Esophagus muscularis mucosa (tissue), 4 donors: ENCODE measurements around the gene C6orf136. TPM values are rescaled to one million over a fixed set of nuclear protein-coding genes. Genes with fewer than 3 reads are reported as not detected.

Experiments used
- DNase-seq: peaks from one replicate; pipeline ENCODE4 v3.0.0-alpha.2; 2017; ENCODE audit errors: extremely low spot score
- H3K27ac ChIP-seq, 4 donors: fragments of 200-600 bp; sonication (generic); replicated peaks in 1 of 4; 1 replicate in 3 of 4; 2 replicates in 1 of 4; pipeline ENCODE4 v1.5.1; 2016 to 2019; ENCODE audit warnings: mild to moderate bottlenecking in 1 of 4
- H3K27me3 ChIP-seq, 4 donors: fragments of 200-600 bp; sonication (generic); one replicate each; pipeline versions ENCODE4 v1.5.1 to v1.6.0; 2016 to 2019
- H3K36me3 ChIP-seq, 4 donors: fragments of 200-600 bp; sonication (generic); one replicate each; pipeline ENCODE4 v1.5.1; 2016 to 2019
- H3K4me1 ChIP-seq, 4 donors: fragments of 200-600 bp; sonication (generic); one replicate each; pipeline ENCODE4 v1.5.1; 2016 to 2019
- H3K4me3 ChIP-seq, 4 donors: fragments of 200-600 bp; sonication (generic); 1 replicate in 2 of 4; 2 replicates in 2 of 4; pipeline ENCODE4 v1.5.1; 2016 to 2019; ENCODE audit warnings: mild to moderate bottlenecking in 4 of 4, moderate library complexity in 1 of 4
- H3K9me3 ChIP-seq, 4 donors: fragments of 200-600 bp; sonication (generic); 1 replicate in 3 of 4; 2 replicates in 1 of 4; pipeline ENCODE4 v1.5.1; 2016 to 2019
- EP300 ChIP-seq: sonication (generic); formaldehyde crosslinking; IDR thresholded peaks from one replicate; pipeline ENCODE4 v1.6.1; 2017; ENCODE audit warnings: antibody characterized with exemption
- POLR2A ChIP-seq: fragments of 450-650 bp; IDR thresholded peaks from one replicate; pipeline ENCODE4 v1.6.1; 2017; ENCODE audit warnings: antibody characterized with exemption, moderate library complexity, mild to moderate bottlenecking, low read depth
- POLR2AphosphoS5 ChIP-seq, 2 donors: sonication (generic); formaldehyde crosslinking; IDR thresholded peaks; one replicate each; pipeline ENCODE4 v1.6.1; 2017; ENCODE audit warnings: antibody characterized with exemption in 2 of 2
- WGBS: methylation state at CpG from one replicate; pipeline ENCODE4 v1.1.5; 2018; 5-methylcytosine and 5-hydroxymethylcytosine counted together
- intact Hi-C: fragments of 100-400 bp; cut with DNase I; formaldehyde crosslinking; loops from one replicate; pipeline ENCODE4 v1.15.1; 2023
- total RNA-seq, 4 donors: library from RNA; depleted of rRNA; stranded (reverse); fragments of >200 nt; gene quantifications; one replicate each; pipeline versions ENCODE4 v1.1.0 to v1.2.1, GENCODE V29; 2016
- TF ChIP-seq, protein P1 (sequence below), 3 experiments: fragments of 200-600 bp in 2 of 3; fragments of 450-650 bp in 1 of 3; sonication (generic) in 2 of 3; IDR thresholded peaks; one replicate each; pipeline ENCODE4 v1.5.1; 2017 to 2019; ENCODE audit warnings: antibody characterized with exemption in 3 of 3, mild to moderate bottlenecking in 2 of 3, moderate library complexity in 1 of 3

Gene C6orf136
- total RNA-seq, 4 donors from 2014 or later: 8.0 to 28.2 (median 24.0) TPM

DNA sequence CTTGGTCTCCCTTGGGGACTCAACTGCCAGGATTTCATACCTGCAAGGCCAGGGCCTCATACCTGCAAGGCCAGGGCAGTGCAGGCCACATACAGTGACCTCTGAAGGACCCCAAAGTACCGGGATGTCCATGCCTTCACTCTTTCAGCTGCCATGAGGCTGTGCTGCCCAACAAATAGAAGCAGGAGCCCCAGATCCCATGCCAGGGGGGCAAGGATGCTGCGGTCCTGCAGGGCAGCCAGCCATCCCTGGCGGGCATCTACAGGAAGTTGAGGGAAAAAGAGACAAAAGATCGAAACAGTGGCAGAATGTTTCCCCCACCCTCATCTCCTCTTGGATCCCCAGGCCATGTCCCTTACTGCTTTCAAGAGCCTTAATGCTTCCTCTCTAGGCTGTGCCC lies 43.1 kb downstream of the C6orf136 start:
- intact Hi-C loops: loop anchor here (10.0 kb wide), 1 partner anchor 195 kb away; the partner anchor contains the start of gene DDR1
- Histone ChIP-seq H3K4me1 (peaks cover 33 to 56% (median 52%) of the 10 kb centered on the region in 4 donors), H3K36me3 (no peaks in the 10 kb centered on the region), H3K4me3 (peak overlapping the region; percentile 70 to 77 (median 72)), H3K27me3 (no peaks in the 10 kb centered on the region), H3K9me3 (no peaks in the 10 kb centered on the region), H3K27ac (peak overlapping the region; percentile 95 to 99 (median 97))
- TF ChIP-seq POLR2AphosphoS5 (IDR thresholded peaks at IDR 0.05): no peak
- no peak for TF ChIP-seq POLR2A
- TF ChIP-seq EP300: no peak
- TF ChIP-seq, protein P1, sequence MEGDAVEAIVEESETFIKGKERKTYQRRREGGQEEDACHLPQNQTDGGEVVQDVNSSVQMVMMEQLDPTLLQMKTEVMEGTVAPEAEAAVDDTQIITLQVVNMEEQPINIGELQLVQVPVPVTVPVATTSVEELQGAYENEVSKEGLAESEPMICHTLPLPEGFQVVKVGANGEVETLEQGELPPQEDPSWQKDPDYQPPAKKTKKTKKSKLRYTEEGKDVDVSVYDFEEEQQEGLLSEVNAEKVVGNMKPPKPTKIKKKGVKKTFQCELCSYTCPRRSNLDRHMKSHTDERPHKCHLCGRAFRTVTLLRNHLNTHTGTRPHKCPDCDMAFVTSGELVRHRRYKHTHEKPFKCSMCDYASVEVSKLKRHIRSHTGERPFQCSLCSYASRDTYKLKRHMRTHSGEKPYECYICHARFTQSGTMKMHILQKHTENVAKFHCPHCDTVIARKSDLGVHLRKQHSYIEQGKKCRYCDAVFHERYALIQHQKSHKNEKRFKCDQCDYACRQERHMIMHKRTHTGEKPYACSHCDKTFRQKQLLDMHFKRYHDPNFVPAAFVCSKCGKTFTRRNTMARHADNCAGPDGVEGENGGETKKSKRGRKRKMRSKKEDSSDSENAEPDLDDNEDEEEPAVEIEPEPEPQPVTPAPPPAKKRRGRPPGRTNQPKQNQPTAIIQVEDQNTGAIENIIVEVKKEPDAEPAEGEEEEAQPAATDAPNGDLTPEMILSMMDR (IDR thresholded peaks at IDR 0.05): no peak
- no peak for DNase-seq
- WGBS: 8% methylated on average over 4 of the region's 4 CpGs

DNA sequence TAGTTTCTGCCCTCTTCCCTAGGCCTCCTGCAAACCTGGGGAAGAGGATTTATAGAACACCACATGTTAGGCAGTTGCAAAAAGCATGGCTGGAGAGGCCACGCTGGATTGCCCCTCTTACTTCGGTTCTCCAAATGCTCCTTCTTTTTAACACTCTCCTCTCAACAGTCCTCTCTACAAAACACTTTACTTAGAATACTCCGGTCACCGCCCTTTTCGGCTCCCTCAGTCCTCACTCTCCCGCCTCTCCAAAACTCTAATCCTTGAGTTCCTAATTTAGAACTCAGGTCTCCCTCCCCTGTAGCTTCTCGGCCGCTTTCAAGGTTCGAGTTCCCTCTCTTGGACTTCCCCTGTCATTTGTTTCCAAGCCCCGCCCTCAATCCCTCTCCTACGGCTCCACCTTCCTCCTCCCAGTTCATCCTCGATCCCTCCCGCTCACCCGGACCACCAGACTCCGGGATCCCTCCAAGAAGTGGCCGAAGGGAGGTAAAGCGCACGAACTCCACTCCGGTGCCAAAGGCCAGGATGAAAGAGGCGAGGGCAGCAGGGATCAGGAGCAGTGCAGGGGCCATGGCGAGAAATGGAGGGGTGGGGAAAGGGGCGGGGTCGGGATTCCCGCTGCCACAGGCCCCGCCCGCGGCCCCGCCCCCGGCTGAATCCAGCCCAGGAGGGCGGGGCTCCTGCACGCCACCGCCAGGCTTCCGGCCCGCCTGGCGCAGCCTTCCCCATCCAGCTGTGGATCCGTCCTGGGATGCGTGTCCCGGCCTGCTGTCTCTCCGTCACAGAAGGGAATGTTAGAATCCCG lies 43.7 kb downstream of the C6orf136 start, which contains the start of gene NRM:
Gene NRM (minus strand): TSS at position 582 of the 805 bp plus-strand sequence. CDS start 10 bp downstream, at position 572.
- intact Hi-C loops: no loop called here
- WGBS: under 1% methylated on average over 31 of the region's 40 CpGs
- Histone ChIP-seq H3K36me3 (no peaks in the 10 kb centered on the region), H3K4me3 (peak within 1 kb of the TSS; percentile 70 to 77 (median 72)), H3K9me3 (no peaks in the 10 kb centered on the region), H3K27ac (peak within 1 kb of the TSS; percentile 95 to 99 (median 97)), H3K4me1 (peaks cover 32 to 56% (median 48%) of the 10 kb centered on the region in 4 donors), H3K27me3 (no peaks in the 10 kb centered on the region)
- TF ChIP-seq, protein P1 (IDR thresholded peaks at IDR 0.05): no peak
- TF ChIP-seq POLR2AphosphoS5 (IDR thresholded peaks at IDR 0.05): peak; percentile 76 to 88
- peak; percentile 97 for DNase-seq

DNA sequence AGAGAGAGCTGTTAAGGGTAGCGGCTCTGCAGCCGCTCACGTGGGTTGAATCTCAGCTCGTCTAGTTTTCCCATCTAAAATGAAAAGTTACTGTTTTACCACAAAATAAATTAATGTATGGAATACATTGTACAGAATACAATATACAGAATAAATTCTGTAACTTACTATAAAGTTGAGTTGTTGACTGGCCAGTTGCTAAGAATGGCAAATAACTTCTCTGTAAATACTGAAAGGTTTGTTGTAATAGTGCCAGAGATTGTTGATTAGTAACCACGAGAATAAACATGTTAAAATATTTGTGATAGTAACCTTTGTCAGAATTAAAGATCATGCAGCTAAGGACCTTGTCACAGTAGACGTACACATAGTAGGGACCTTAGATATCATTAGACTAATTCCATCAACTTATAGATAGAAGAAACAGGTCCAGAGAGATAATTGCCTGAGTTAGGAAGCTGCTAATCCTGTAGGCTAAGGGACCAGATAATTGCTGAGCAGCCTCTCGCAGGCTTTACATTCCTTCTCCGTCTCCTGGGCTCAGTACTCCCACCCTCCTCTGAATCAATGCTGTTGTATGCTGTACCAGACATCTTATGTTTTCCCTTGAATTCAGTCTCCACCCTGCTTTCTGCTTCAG lies 44.4 kb downstream of the C6orf136 start:
- H3K9me3 ChIP-seq: no peaks in the 10 kb centered on the region
- 12% methylated on average over 8 of the region's 8 CpGs for WGBS
- intact Hi-C loops: no loop called here

DNA sequence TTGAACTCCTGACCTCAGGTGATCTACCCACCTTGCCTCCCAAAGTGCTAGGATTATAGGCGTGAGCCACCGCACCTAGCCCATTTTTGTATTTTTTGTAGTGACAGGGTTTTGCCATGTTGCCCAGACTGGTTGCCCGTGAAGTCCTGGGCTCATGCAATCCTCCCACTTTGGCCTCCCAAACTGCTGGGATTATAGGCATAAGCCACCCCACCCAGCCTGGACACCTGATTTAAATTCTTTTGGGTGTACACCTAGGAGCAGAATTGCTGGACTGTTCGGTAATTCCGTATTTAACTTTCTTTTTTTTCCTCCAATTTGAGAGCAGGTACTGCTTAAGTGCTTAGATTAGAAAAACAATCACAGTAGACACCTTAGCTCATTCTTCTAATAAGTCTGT lies 49.5 kb downstream of the C6orf136 start:
- no peaks in the 10 kb centered on the region for H3K9me3 ChIP-seq
- no peaks in the 10 kb centered on the region for H3K27me3 ChIP-seq
- peaks cover 0 to 24% (median 12%) of the 10 kb centered on the region in 4 donors for H3K36me3 ChIP-seq
- no peak overlapping the region for H3K4me3 ChIP-seq
- peaks cover 2 to 16% (median 8%) of the 10 kb centered on the region in 4 donors for H3K4me1 ChIP-seq
- 95% methylated on average over 5 of the region's 5 CpGs for WGBS
- TF ChIP-seq EP300 (no peak), POLR2A (no peak), POLR2AphosphoS5 (IDR thresholded peaks at IDR 0.05) (no peak)
- TF ChIP-seq, protein P1 (IDR thresholded peaks at IDR 0.05): no peak
- no peak overlapping the region for H3K27ac ChIP-seq
- DNase-seq: no peak
- intact Hi-C loops: no loop called here

More for the DNA sequence above, 44.4 kb downstream of the C6orf136 start:
- Histone ChIP-seq H3K27me3 (no peaks in the 10 kb centered on the region), H3K4me3 (peak overlapping the region; percentile 70 to 77 (median 72)), H3K27ac (peak overlapping the region; percentile 95 to 99 (median 97)), H3K4me1 (peaks cover 32 to 55% (median 45%) of the 10 kb centered on the region in 4 donors), H3K36me3 (no peaks in the 10 kb centered on the region)
- no peak for DNase-seq
- TF ChIP-seq POLR2A (no peak), POLR2AphosphoS5 (IDR thresholded peaks at IDR 0.05) (no peak), EP300 (no peak)
- TF ChIP-seq, protein P1 (IDR thresholded peaks at IDR 0.05): no peak
